H1 (cell line): ENCODE measurements around the gene RPAP3. TPM values are rescaled to one million over a fixed set of nuclear protein-coding genes. Genes with fewer than 3 reads are reported as not detected.

Experiments
- CTCF ChIA-PET: fragments of 300-600 bp; sonication (Branson Sonifier 250); formaldehyde crosslinking; loops from one replicate; lab custom pipeline; 2021; ENCODE audit not compliant: partially characterized antibody; lab: Charles Lee
- POLR2A ChIA-PET: fragments of 300-600 bp; sonication (Branson Sonifier 250); formaldehyde crosslinking; loops from one replicate; lab custom pipeline; 2021; ENCODE audit warnings: inconsistent platforms; ENCODE audit not compliant: partially characterized antibody; lab: Charles Lee
- DNase-seq, 2 experiments: peaks; one replicate each; pipeline versions ENCODE4 v3.0.0 to v3.0.0-alpha.2; 2010 to 2022; ENCODE audit warnings: low spot score in 2 of 2, low read depth in 1 of 2, mixed read lengths in 1 of 2
- FAIRE-seq: peaks from 2 replicates; lab custom pipeline; 2011; peaks lifted over from hg19 to GRCh38; lab: Jason Lieb, UNC
- H2AFZ ChIP-seq: 2 replicates; pipeline ENCODE4 v1.8.1; 2012; ENCODE audit warnings: low read length, inconsistent platforms
- H2AK5ac ChIP-seq: 2 replicates; pipeline ENCODE4 v1.6.1; 2013; ENCODE audit warnings: low read depth, low read length
- H2BK120ac ChIP-seq: replicated peaks from 2 replicates; pipeline ENCODE3; 2013; ENCODE audit warnings: low read depth, low read length, inconsistent platforms
- H2BK12ac ChIP-seq: 2 replicates; pipeline ENCODE4 v1.6.1; 2013; ENCODE audit warnings: low read depth, low read length
- H2BK15ac ChIP-seq: 2 replicates; pipeline ENCODE4 v1.6.1; 2013; ENCODE audit warnings: low read length
- H2BK20ac ChIP-seq: 2 replicates; pipeline ENCODE4 v1.6.1; 2013; ENCODE audit warnings: low read length
- H2BK5ac ChIP-seq: 2 replicates; pipeline ENCODE4 v1.6.1; 2013; ENCODE audit warnings: low read depth, low read length
- H3K14ac ChIP-seq: 2 replicates; pipeline ENCODE4 v1.6.1; 2013; ENCODE audit warnings: inconsistent platforms; ENCODE audit not compliant: insufficient read length
- H3K18ac ChIP-seq: 2 replicates; pipeline ENCODE4 v1.6.1; 2013; ENCODE audit warnings: low read length; ENCODE audit errors: extremely low read depth
- H3K23ac ChIP-seq: 2 replicates; pipeline ENCODE4 v1.6.1; 2013; ENCODE audit warnings: inconsistent platforms; ENCODE audit not compliant: insufficient read length
- H3K23me2 ChIP-seq: 2 replicates; pipeline ENCODE4 v1.6.1; 2013; ENCODE audit warnings: low read depth, low read length
- H3K27ac ChIP-seq: 2 replicates; pipeline ENCODE4 v1.6.1; 2011; ENCODE audit warnings: low read depth, low read length, inconsistent platforms
- H3K27me3 ChIP-seq, 4 experiments: replicated peaks in 1 of 4; 1 replicate in 1 of 4; 2 replicates in 3 of 4; pipeline versions ENCODE4 v1.6.1 to v1.8.1; 2011 to 2013; ENCODE audit warnings: low read length in 3 of 4, mild to moderate bottlenecking in 3 of 4, inconsistent platforms in 2 of 4, mixed read lengths in 2 of 4, moderate library complexity in 1 of 4; ENCODE audit not compliant: control insufficient read depth in 3 of 4, insufficient read depth in 3 of 4; ENCODE audit errors: extremely low read depth in 1 of 4
- H3K36me3 ChIP-seq, 4 experiments: 2 replicates each; pipeline versions ENCODE4 v1.6.1 to v1.8.1; 2011 to 2013; ENCODE audit warnings: mild to moderate bottlenecking in 4 of 4, low read length in 3 of 4, moderate library complexity in 2 of 4, control low read depth in 1 of 4, inconsistent platforms in 1 of 4; ENCODE audit not compliant: insufficient read depth in 4 of 4, control insufficient read depth in 2 of 4
- H3K4ac ChIP-seq: replicated peaks from 2 replicates; pipeline ENCODE3; 2013; ENCODE audit warnings: low read length, low read depth, mixed read lengths, inconsistent platforms; ENCODE audit not compliant: insufficient read length
- H3K4me1 ChIP-seq, 4 experiments: replicated peaks in 1 of 4; 1 replicate in 1 of 4; 2 replicates in 3 of 4; pipeline versions ENCODE4 v1.6.1 to v1.8.1; 2011 to 2013; ENCODE audit warnings: low read length in 3 of 4, inconsistent platforms in 2 of 4, mixed read lengths in 1 of 4; ENCODE audit not compliant: insufficient read depth in 4 of 4, control insufficient read depth in 3 of 4
- H3K4me2 ChIP-seq, 2 experiments: 2 replicates each; pipeline versions ENCODE4 v1.6.1 to v1.8.1; 2011 to 2013; ENCODE audit warnings: low read depth in 2 of 2, low read length in 2 of 2, control low read depth in 1 of 2, inconsistent platforms in 1 of 2, mild to moderate bottlenecking in 1 of 2; ENCODE audit not compliant: insufficient read depth in 1 of 2
- H3K4me3 ChIP-seq, 4 experiments: fragments of 200-600, 300-600 bp in 1 of 4; sonication (generic), shearing (Covaris generic), sonication (Bioruptor Twin) in 1 of 4; 2 replicates each; pipeline versions ENCODE4 v1.5.1 to v1.8.1; 2011 to 2016; ENCODE audit warnings: low read length in 4 of 4, low read depth in 3 of 4, control low read depth in 2 of 4, inconsistent platforms in 2 of 4, mild to moderate bottlenecking in 2 of 4, mixed read lengths in 1 of 4, moderate library complexity in 1 of 4; ENCODE audit not compliant: insufficient read depth in 2 of 4; ENCODE audit errors: extremely low read depth in 1 of 4
- H3K56ac ChIP-seq: replicated peaks from 2 replicates; pipeline ENCODE3; 2013; ENCODE audit warnings: low read depth, mild to moderate bottlenecking, mixed read lengths, low read length, inconsistent platforms; ENCODE audit not compliant: insufficient read length
- H3K79me1 ChIP-seq: 2 replicates; pipeline ENCODE4 v1.6.1; 2013; ENCODE audit warnings: low read depth, low read length, control low read depth
- H3K79me2 ChIP-seq, 2 experiments: 2 replicates each; pipeline versions ENCODE4 v1.6.1 to v1.8.1; 2012 to 2013; ENCODE audit warnings: low read length in 2 of 2, mild to moderate bottlenecking in 2 of 2, inconsistent platforms in 1 of 2; ENCODE audit not compliant: insufficient read depth in 2 of 2, control insufficient read depth in 1 of 2
- H3K9ac ChIP-seq, 4 experiments: replicated peaks in 1 of 4; 1 replicate in 1 of 4; 2 replicates in 3 of 4; pipeline versions ENCODE4 v1.6.1 to v1.8.1; 2011 to 2013; ENCODE audit warnings: low read depth in 3 of 4, low read length in 3 of 4, control low read depth in 2 of 4, mild to moderate bottlenecking in 2 of 4, moderate library complexity in 2 of 4, inconsistent platforms in 1 of 4; ENCODE audit errors: extremely low read depth in 1 of 4
- H3K9me3 ChIP-seq, 2 experiments: 2 replicates each; pipeline versions ENCODE4 v1.6.1 to v1.8.1; 2012 to 2013; ENCODE audit warnings: mild to moderate bottlenecking in 2 of 2, moderate library complexity in 2 of 2, control low read depth in 1 of 2, inconsistent platforms in 1 of 2, low read depth in 1 of 2, low read length in 1 of 2, mixed read lengths in 1 of 2; ENCODE audit not compliant: insufficient read depth in 2 of 2
- H4K20me1 ChIP-seq, 2 experiments: replicated peaks in 1 of 2; 2 replicates each; pipeline versions ENCODE3 to v1.8.1; 2011 to 2013; ENCODE audit warnings: inconsistent platforms in 2 of 2, low read length in 2 of 2, mild to moderate bottlenecking in 1 of 2; ENCODE audit not compliant: insufficient read depth in 2 of 2, control insufficient read depth in 1 of 2
- H4K5ac ChIP-seq: 2 replicates; pipeline ENCODE4 v1.6.1; 2013; ENCODE audit warnings: low read length, low read depth, mixed read lengths, inconsistent platforms; ENCODE audit not compliant: insufficient read length
- H4K8ac ChIP-seq: 2 replicates; pipeline ENCODE4 v1.8.0; 2013; ENCODE audit warnings: mild to moderate bottlenecking, moderate library complexity, low read length, inconsistent platforms; ENCODE audit not compliant: insufficient read depth; ENCODE audit errors: extremely low read depth
- H4K91ac ChIP-seq: replicated peaks from 2 replicates; pipeline ENCODE3; 2013; ENCODE audit warnings: low read length, mixed read lengths, inconsistent platforms; ENCODE audit not compliant: insufficient read length
- ATF3 ChIP-seq: IDR thresholded peaks from 2 replicates; pipeline ENCODE4 v1.6.1; 2011; ENCODE audit warnings: low read depth, mild to moderate bottlenecking, low read length; ENCODE audit not compliant: insufficient read depth
- BACH1 ChIP-seq: IDR thresholded peaks from 2 replicates; pipeline ENCODE4 v1.6.1; 2012; ENCODE audit warnings: low read length, improper control_type of control experiment
- CBX8 ChIP-seq: fragments of 300-800, 300-1000 bp; sonication (generic); IDR thresholded peaks from 2 replicates; pipeline ENCODE4 v1.7.1; 2016; ENCODE audit warnings: low read depth, low read length, borderline replicate concordance
- EP300 ChIP-seq, 2 experiments: IDR thresholded peaks; 1 replicate in 1 of 2; 2 replicates in 1 of 2; pipeline ENCODE4 v1.6.1; 2011 to 2012; ENCODE audit warnings: low read depth in 2 of 2, low read length in 2 of 2, mild to moderate bottlenecking in 2 of 2, borderline replicate concordance in 1 of 2, inconsistent platforms in 1 of 2, moderate library complexity in 1 of 2
- GTF2F1 ChIP-seq: IDR thresholded peaks from 2 replicates; pipeline ENCODE4 v1.6.1; 2012; ENCODE audit warnings: low read depth, low read length, improper control_type of control experiment, borderline replicate concordance
- SRF ChIP-seq: IDR thresholded peaks from 2 replicates; pipeline ENCODE4 v1.6.1; 2011; ENCODE audit warnings: mild to moderate bottlenecking, low read depth, low read length, moderate library complexity
- SUZ12 ChIP-seq: fragments of 200-600 bp; sonication (generic); IDR thresholded peaks from 2 replicates; pipeline ENCODE4 v1.6.1; 2012; ENCODE audit warnings: mild to moderate bottlenecking, inconsistent platforms, low read length, moderate library complexity, mixed read lengths
- TEAD4 ChIP-seq: IDR thresholded peaks from 2 replicates; pipeline ENCODE4 v1.6.1; 2012; ENCODE audit warnings: low read depth, low read length, inconsistent platforms, mixed read lengths
- USF2 ChIP-seq: IDR thresholded peaks from 2 replicates; pipeline ENCODE4 v1.6.1; 2011; ENCODE audit warnings: low read length, improper control_type of control experiment
- YY1 ChIP-seq: IDR thresholded peaks from 2 replicates; pipeline ENCODE4 v1.6.1; 2011; ENCODE audit warnings: low read depth, mild to moderate bottlenecking, low read length
- WGBS, 2 experiments: shearing (Covaris generic) in 1 of 2; methylation state at CpG; one replicate each; pipeline versions ENCODE4 v1.1.6 to v1.1.7; 2013 to 2015; ENCODE audit warnings: low lambda C conversion rate in 2 of 2, mixed read lengths in 2 of 2, inconsistent platforms in 1 of 2, low coverage in 1 of 2, missing lambda C conversion rate in 1 of 2; ENCODE audit not compliant: insufficient replicate concordance in 2 of 2, insufficient coverage in 1 of 2, insufficient read length in 1 of 2; ENCODE audit errors: extremely low coverage in 1 of 2, missing lambda C conversion rate in 1 of 2; 5-methylcytosine and 5-hydroxymethylcytosine counted together
- polyA plus RNA-seq, 7 experiments: library from polyadenylated mRNA; depleted of rRNA in 3 of 7; stranded (reverse) in 5 of 7; unstranded in 2 of 7; fragments of >200 nt in 5 of 7; fragments of 200-250 nt in 2 of 7; gene quantifications; 1 replicate in 5 of 7; 2 replicates in 1 of 7; 4 replicates in 1 of 7; pipeline versions ENCODE4 v1.2.1 to v1.2.3, GENCODE V29; 2011 to 2013; ENCODE audit warnings: missing spikeins in 2 of 7, mixed read lengths in 2 of 7
- total RNA-seq: library from RNA; stranded (reverse); fragmentation: NEBNext Ultra II Directional; extraction: Animal tissue kit (Norgen Biotek cat#: 25700); gene quantifications from 2 replicates; pipeline ENCODE4 v1.2.1, GENCODE V29; 2021

The RPAP3 gene
- total and polyA plus RNA-seq, 2 of the 8 experiments (the other 6 are each of a cell fraction or from before 2014, with no cell fraction given) = 6.4 to 60.5 TPM

GRCh38 chr12:47722941-47723631, 17.3 kb upstream of the RPAP3 start:
- no peaks in the 10 kb centered on the region for H3K23me2 ChIP-seq
- no peaks in the 10 kb centered on the region for H3K27me3 ChIP-seq
- ChIA-PET POLR2A (interaction anchor here (1.1 to 2.6 kb wide), 5 partner anchors 10 to 18 kb away, joined by 3 to 10 read pairs (median 3); partner anchors contain the start of gene RPAP3), CTCF (interaction anchor here (0.8 to 64.6 kb wide), 7 partner anchors 9 to 147 kb away, joined by 3 to 2442 read pairs (median 10); partner anchors contain the start of genes RAPGEF3 and SLC48A1)
- no peak overlapping the region for H3K27ac ChIP-seq
- no peak overlapping the region for H2BK120ac ChIP-seq
- no peak overlapping the region for H3K56ac ChIP-seq
- 92% methylated on average over 5 of the region's 5 CpGs; no CpG with 5 or more reads in 1 of the 2 experiments for WGBS, 2 experiments
- no peaks in the 10 kb centered on the region for H3K79me2 ChIP-seq
- H3K4me3 ChIP-seq = no peak overlapping the region
- H3K23ac ChIP-seq = no peak overlapping the region
- peaks cover 0 to 6% (median 0%) of the 10 kb centered on the region in 4 experiments; a peak in 1 of 7 replicates for H3K4me1 ChIP-seq
- no peak overlapping the region for H3K18ac ChIP-seq
- H2BK15ac ChIP-seq = no peak overlapping the region
- no peaks in the 10 kb centered on the region for H3K79me1 ChIP-seq
- H3K9me3 ChIP-seq = no peaks in the 10 kb centered on the region
- H4K91ac ChIP-seq = no peak overlapping the region
- no peak overlapping the region for H2BK5ac ChIP-seq
- H2BK12ac ChIP-seq = no peak overlapping the region
- H3K9ac ChIP-seq = no peak overlapping the region
- H3K4me2 ChIP-seq = no peak overlapping the region
- no peak overlapping the region for H3K14ac ChIP-seq
- no peak overlapping the region for H2BK20ac ChIP-seq
- H4K8ac ChIP-seq = no peak overlapping the region
- DNase-seq (no peak), FAIRE-seq (no peak)
- no peaks in the 10 kb centered on the region for H4K20me1 ChIP-seq
- H3K36me3 ChIP-seq = 0 out of 8 replicates have a peak, but pooled peaks cover 0 to 3% (median 0%) of the 10 kb centered on the region in 4 experiments
- no peak overlapping the region for H2AK5ac ChIP-seq
- H2AFZ ChIP-seq = no peak overlapping the region
- H4K5ac ChIP-seq = no peak overlapping the region
- no peak overlapping the region for H3K4ac ChIP-seq
- no peak for TF ChIP-seq CBX8
- no peak for TF ChIP-seq ATF3
- no peak for TF ChIP-seq YY1
- TF ChIP-seq GTF2F1 = no peak
- no peak for TF ChIP-seq SUZ12
- TF ChIP-seq EP300 (IDR thresholded peaks at IDR 0.05; ENCODE audit: borderline replicate concordance in 1 of 2, low read depth in 2 of 2, low read length in 2 of 2) = no peak
- TF ChIP-seq USF2 = no peak
- TF ChIP-seq SRF = no peak
- no peak for TF ChIP-seq BACH1
- TF ChIP-seq TEAD4 = no peak
